Upper lobe of left lung (tissue), 6 donors: ENCODE measurements around the gene MYO18A. TPM values are rescaled to one million over a fixed set of nuclear protein-coding genes. Genes with fewer than 3 reads are reported as not detected.
A peak's percentile ranks its signal among the peaks of the same experiment; 100 is the strongest.
"Not testable (repeated sequence)": the region's sequence is repeated elsewhere in the genome, so short reads cannot be mapped to it uniquely, and the experiment has no call there.

Experiments
- ATAC-seq, 2 donors: fragments of 200-7000 bp; cut with Tn5 transposase; one replicate each; pipeline ENCODE4 v1.9.1; 2022; ENCODE audit warnings: mild to moderate bottlenecking in 2 of 2, moderate library complexity in 2 of 2; ENCODE audit not compliant: low FRiP score in 2 of 2
- DNase-seq, 2 donors: peaks; one replicate each; pipeline ENCODE4 v3.0.0-alpha.2; 2019 to 2020
- H3K27ac ChIP-seq, 4 donors: fragments of 200-600 bp; sonication (generic); one replicate each; pipeline ENCODE4 v1.5.1; 2016 to 2019
- H3K27me3 ChIP-seq, 4 donors: fragments of 200-600 bp; sonication (generic); one replicate each; pipeline ENCODE4 v1.5.1; 2017 to 2019
- H3K36me3 ChIP-seq, 4 donors: fragments of 200-600 bp; sonication (generic); one replicate each; pipeline ENCODE4 v1.5.1; 2016 to 2019
- H3K4me1 ChIP-seq, 4 donors: fragments of 200-600 bp; sonication (generic); one replicate each; pipeline ENCODE4 v1.5.1; 2018 to 2019
- H3K4me3 ChIP-seq, 4 donors: fragments of 200-600 bp; sonication (generic); one replicate each; pipeline ENCODE4 v1.5.1; 2017 to 2019; ENCODE audit warnings: mild to moderate bottlenecking in 2 of 4, moderate library complexity in 1 of 4
- H3K9me3 ChIP-seq, 4 donors: fragments of 200-600 bp; sonication (generic); one replicate each; pipeline ENCODE4 v1.5.1; 2018 to 2019
- EP300 ChIP-seq, 4 donors: sonication (generic); formaldehyde crosslinking; IDR thresholded peaks; one replicate each; pipeline ENCODE4 v1.5.1; 2017; ENCODE audit warnings: antibody characterized with exemption in 4 of 4, control low read depth in 2 of 4
- POLR2A ChIP-seq, 4 donors: fragments of 450-650 bp; IDR thresholded peaks; one replicate each; pipeline ENCODE4 v1.5.1; 2016 to 2017; ENCODE audit warnings: antibody characterized with exemption in 4 of 4, mild to moderate bottlenecking in 2 of 4
- POLR2AphosphoS5 ChIP-seq, 2 donors: sonication (generic); formaldehyde crosslinking; IDR thresholded peaks; one replicate each; pipeline ENCODE4 v1.5.1; 2017; ENCODE audit warnings: antibody characterized with exemption in 2 of 2
- WGBS, 2 donors: methylation state at CpG; one replicate each; pipeline ENCODE4 v1.1.5; 2017 to 2018; 5-methylcytosine and 5-hydroxymethylcytosine counted together
- total RNA-seq, 6 donors: library from RNA; depleted of rRNA in 4 of 6; stranded (reverse); fragments of >200 nt in 4 of 6; gene quantifications; one replicate each; pipeline versions ENCODE4 v1.1.0 to v1.2.1, GENCODE V29; 2016 to 2021
- TF ChIP-seq, protein P1 (sequence below), 6 experiments: fragments of 450-650 bp in 4 of 6; fragments of 200-600 bp in 2 of 6; sonication (generic) in 2 of 6; IDR thresholded peaks; one replicate each; pipeline ENCODE4 v1.5.1; 2016 to 2019; ENCODE audit warnings: antibody characterized with exemption in 6 of 6
- donor health status: DM: no; HTN: no; CAD: no; lungs with moderate emphysema.
- donor health status: DM: no; HTN: yes; CAD: no; lungs with severe emphysema.

MYO18A gene
- total RNA-seq, 6 donors from 2014 or later: 37.4 to 214 (median 67.4) TPM

DNA sequence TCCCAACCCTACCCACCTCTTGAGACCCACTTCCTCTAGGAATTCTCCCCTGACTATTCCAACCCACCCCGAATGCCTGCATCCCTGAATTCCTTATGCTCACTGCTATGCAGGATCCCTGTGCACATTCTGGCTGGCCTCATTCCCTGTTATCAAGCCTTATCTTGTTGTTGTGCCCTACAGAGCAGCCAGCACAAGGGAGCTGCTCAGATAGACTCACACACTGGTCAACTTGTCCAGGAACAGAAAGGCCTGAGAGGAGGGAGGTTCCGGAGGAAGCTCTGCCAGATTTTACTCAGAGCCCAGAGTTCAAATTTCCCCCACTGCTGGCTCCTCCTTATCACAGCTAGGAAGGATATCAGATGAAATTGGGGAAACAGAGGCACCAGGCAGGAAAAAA, 24.8 kb upstream of the MYO18A start:
- no peak for ATAC-seq
- no peaks in the 10 kb centered on the region for H3K27me3 ChIP-seq
- no peaks in the 10 kb centered on the region for H3K36me3 ChIP-seq
- TF ChIP-seq, protein P1, sequence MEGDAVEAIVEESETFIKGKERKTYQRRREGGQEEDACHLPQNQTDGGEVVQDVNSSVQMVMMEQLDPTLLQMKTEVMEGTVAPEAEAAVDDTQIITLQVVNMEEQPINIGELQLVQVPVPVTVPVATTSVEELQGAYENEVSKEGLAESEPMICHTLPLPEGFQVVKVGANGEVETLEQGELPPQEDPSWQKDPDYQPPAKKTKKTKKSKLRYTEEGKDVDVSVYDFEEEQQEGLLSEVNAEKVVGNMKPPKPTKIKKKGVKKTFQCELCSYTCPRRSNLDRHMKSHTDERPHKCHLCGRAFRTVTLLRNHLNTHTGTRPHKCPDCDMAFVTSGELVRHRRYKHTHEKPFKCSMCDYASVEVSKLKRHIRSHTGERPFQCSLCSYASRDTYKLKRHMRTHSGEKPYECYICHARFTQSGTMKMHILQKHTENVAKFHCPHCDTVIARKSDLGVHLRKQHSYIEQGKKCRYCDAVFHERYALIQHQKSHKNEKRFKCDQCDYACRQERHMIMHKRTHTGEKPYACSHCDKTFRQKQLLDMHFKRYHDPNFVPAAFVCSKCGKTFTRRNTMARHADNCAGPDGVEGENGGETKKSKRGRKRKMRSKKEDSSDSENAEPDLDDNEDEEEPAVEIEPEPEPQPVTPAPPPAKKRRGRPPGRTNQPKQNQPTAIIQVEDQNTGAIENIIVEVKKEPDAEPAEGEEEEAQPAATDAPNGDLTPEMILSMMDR (IDR thresholded peaks at IDR 0.05): no peak
- TF ChIP-seq POLR2AphosphoS5 (IDR thresholded peaks at IDR 0.05) (no peak), POLR2A (IDR thresholded peaks at IDR 0.05) (no peak), EP300 (IDR thresholded peaks at IDR 0.05) (no peak)
- H3K27ac ChIP-seq: no peak overlapping the region
- H3K4me1 ChIP-seq: no peaks in the 10 kb centered on the region
- no peaks in the 10 kb centered on the region for H3K9me3 ChIP-seq
- no peak for DNase-seq
- H3K4me3 ChIP-seq: no peak overlapping the region
- 73 to 79% methylated on average over 2 of the region's 2 CpGs for WGBS, 2 donors

DNA sequence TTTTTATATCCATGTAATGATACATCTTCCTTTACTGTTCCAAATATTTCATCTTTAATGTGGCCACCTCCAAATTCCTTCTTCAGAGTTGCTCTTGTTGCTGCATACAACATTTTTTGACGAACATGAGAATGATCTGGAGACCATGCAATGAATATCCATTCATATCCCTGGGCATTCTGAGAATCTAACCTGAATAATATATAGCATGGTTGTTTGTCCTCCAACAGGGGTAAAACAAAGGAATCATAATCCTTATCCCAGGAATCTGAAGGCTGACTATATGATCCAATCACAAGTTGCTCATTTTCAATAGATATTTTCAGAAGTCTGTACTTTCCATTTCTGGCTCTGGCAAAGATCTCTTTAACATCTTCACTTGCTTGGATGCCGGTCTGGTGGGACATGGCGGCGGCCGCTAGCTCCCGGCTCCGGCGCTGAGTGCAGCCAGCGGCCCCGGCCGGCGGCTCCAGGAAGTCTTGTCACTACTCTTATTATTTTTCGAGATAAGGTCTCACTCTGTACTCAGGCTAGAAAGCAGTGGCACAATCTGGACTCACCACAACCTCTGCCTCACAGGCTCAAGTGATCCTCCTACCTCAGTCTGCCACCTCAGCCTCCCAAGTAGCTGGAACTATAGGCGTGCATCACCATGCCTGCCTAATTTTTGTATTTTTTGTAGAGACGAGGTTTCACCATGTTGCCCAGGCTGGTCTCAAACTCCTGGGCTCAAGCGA, 24.0 kb upstream of the MYO18A start:
- H3K4me1 ChIP-seq, H3K9me3 ChIP-seq, H3K27me3 ChIP-seq, H3K4me3 ChIP-seq, H3K36me3 ChIP-seq, H3K27ac ChIP-seq: not testable (repeated sequence)
- DNase-seq (peak in 1 of 2 donors; percentile 73), ATAC-seq (peak in 1 of 2 donors; percentile 40)
- 66 to 81% methylated on average over 16 of the region's 16 CpGs for WGBS, 2 donors

DNA sequence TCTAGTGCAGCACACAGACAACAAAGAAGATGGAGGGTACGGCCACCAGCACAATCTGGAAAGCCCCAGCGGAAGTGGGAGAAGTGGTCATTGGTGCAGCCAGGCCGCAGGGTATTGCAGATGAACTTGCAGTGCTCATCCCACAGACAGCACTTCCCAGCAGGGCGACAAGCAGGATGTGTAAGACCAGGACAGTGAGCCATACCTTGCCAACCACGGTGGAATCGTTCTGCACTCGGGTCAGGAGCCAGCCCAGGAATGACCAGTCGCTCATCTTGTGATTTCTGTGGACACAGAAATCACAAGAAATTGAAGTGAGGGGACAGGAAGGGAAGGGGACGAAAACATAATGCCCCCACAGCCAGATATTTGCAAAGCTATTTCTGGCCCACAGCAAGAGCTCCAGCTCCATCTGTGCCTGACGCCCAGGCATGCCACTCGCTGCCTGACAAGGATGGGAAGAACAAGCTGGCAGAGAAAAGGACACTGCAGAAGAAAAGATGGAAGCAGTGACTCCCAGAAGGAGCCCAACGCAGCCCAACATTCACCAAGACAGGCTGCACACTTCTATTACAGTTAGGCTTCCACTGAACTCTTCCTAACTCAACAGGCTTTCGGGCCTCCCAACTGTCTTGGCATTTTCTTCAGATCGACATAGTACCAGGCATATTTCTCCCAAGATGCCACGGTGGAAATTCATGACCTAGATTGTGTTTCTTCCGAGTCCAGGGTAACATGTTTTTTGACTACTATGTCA, 17.5 kb upstream of the MYO18A start:
- TF ChIP-seq EP300 (IDR thresholded peaks at IDR 0.05) (no peak), POLR2AphosphoS5 (IDR thresholded peaks at IDR 0.05) (no peak), POLR2A (IDR thresholded peaks at IDR 0.05) (no peak)
- TF ChIP-seq, protein P1 (IDR thresholded peaks at IDR 0.05): no peak
- Histone ChIP-seq H3K27me3 (no peaks in the 10 kb centered on the region), H3K4me1 (no peaks in the 10 kb centered on the region), H3K27ac (no peak overlapping the region), H3K4me3 (no peak overlapping the region), H3K9me3 (no peaks in the 10 kb centered on the region), H3K36me3 (no peaks in the 10 kb centered on the region)
- ATAC-seq (no peak), DNase-seq (peak in 1 of 2 donors; percentile 19)
- 83 to 90% methylated on average over 15 to 16 of the region's 16 CpGs for WGBS, 2 donors

DNA sequence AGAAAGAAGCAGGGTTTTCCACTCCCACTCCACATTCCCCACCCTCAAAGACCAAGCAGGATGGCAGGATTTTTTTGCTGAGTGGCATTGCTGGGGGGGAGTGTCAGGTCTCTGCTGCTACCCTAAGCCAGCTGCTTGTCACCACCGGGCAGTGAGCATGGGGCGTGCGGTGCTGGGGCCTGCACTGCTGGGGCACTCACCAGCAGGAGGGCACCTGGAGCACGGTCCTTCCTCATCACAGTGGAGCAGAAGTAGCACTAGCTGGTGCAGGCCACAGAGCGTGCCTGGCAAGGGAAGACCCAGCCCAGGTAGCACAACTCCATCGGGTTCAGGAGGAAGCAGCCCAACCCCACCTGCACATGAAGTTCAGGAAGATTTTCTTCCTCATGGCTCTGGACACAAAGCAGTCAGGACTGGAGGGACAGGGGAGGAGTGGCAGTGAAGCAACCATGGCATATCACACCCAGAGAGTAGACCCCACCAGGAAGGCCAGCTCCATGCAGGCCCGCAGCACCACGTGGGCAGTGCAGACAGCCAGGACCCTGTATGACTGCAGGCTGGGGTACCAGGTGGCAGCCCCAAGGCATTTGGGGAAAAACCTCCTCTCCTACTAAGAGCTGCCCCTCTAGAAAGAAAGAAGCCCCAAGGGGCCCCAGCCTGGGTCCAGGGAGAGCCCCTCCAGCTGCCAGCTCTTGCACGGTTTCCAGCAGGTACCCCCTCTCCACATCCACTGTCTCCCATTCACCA, 16.7 kb upstream of the MYO18A start:
- H3K4me1 ChIP-seq: no peaks in the 10 kb centered on the region
- no peak overlapping the region for H3K27ac ChIP-seq
- no peak for ATAC-seq
- TF ChIP-seq POLR2AphosphoS5 (IDR thresholded peaks at IDR 0.05): no peak
- TF ChIP-seq, protein P1 (IDR thresholded peaks at IDR 0.05): no peak
- no peak for TF ChIP-seq POLR2A (IDR thresholded peaks at IDR 0.05)
- TF ChIP-seq EP300 (IDR thresholded peaks at IDR 0.05): no peak
- H3K9me3 ChIP-seq: no peaks in the 10 kb centered on the region
- H3K4me3 ChIP-seq: no peak overlapping the region
- 60 to 84% methylated on average over 1 to 8 of the region's 9 CpGs for WGBS, 2 donors
- no peaks in the 10 kb centered on the region for H3K27me3 ChIP-seq
- H3K36me3 ChIP-seq: no peaks in the 10 kb centered on the region
- peak; percentile 16 to 57 for DNase-seq

DNA sequence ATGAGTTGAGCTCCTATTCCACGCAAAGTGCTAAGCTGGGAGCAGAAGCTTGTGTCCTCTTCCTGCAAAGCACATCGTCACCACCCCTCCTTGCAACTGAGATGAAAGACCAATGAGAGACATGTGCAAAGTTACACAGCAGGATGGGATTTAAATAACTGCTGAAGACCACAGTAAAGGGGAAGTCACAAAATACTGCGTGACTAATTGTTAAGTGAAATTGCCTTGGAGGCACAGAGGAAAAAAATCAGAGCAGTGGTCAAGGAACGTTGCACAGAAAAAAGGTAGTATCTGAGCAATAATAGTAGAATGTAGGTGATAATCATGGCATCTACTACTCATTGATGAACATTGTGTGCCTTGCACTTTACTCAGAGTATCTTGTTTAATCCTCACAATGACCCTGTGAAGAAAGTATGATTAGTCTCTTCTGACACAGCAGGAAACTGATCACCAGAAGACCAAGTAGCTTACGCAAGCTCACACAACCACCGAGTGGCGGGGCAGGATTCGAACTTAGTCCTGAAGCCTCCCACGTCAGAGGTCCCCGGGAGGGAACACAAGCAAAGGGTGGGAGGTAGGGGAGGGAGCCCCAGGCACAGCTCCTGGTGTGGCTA, 15.4 kb upstream of the MYO18A start:
- TF ChIP-seq POLR2AphosphoS5 (IDR thresholded peaks at IDR 0.05) (no peak), EP300 (IDR thresholded peaks at IDR 0.05) (no peak), POLR2A (IDR thresholded peaks at IDR 0.05) (no peak)
- TF ChIP-seq, protein P1 (IDR thresholded peaks at IDR 0.05): no peak
- H3K36me3 ChIP-seq: no peaks in the 10 kb centered on the region
- ATAC-seq (peak in 1 of 2 donors; percentile 76), DNase-seq (peak in 1 of 2 donors; percentile 39)
- no peaks in the 10 kb centered on the region for H3K4me1 ChIP-seq
- H3K9me3 ChIP-seq: no peaks in the 10 kb centered on the region
- WGBS, 2 donors: 54 to 60% methylated on average over 10 of the region's 10 CpGs
- no peak overlapping the region for H3K4me3 ChIP-seq
- H3K27ac ChIP-seq: peak overlapping the region in 1 of 4 donors; percentile 16
- H3K27me3 ChIP-seq: no peaks in the 10 kb centered on the region
